ENCODE results near the gene SLC5A6. TPM values are rescaled to one million over a fixed set of nuclear protein-coding genes. Genes with fewer than 3 reads are reported as not detected.

The SLC5A6 gene
- total RNA-seq, 2 donors from 2014 or later, result 17.4 to 34.6 TPM

DNA sequence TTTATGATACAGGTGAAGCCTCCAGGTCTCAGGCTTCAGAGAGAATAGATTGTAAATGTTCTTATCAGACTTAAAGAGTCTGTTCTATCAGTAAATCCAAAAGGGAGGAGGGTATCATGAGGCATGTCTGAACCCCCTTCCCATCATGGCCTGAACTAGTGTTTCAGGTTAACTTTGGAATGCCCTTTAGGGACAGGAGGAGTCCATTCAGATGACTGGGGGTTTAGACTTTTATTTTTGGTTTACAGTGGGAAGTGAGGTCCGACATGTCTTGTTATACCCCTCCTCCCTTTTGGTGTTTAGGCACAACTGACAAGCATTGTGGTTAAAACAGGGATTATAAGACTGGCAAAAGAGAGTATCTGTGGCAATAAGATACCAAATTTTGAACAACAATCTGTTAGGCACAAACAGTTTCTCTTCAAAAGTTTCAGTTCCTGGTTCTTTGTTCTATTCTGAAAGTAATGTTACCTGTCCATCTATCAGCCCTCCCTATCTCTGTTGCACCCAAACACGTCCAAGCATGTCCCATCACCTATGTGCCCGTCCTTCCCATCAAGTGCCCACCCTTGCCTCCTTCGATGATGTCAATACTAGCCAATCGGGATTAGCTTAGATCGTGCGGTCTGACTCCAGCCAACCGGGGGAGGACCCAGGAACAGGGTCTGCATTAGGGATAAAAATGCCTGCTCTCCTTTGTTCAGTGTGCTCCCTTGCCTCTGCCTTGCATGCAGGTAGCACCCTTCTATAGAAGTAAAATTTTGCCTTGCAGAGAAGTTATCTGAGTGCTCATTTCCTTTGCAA is 46.9 kb downstream of the SLC5A6 start:
- intact Hi-C loops (cut with DNase I), result no loop called here

GRCh38 chr2:27162151-27163121 is 49.6 kb downstream of the SLC5A6 start:
- no peak for TF ChIP-seq POLR2A (IDR thresholded peaks at IDR 0.05)
- TF ChIP-seq, protein P1, sequence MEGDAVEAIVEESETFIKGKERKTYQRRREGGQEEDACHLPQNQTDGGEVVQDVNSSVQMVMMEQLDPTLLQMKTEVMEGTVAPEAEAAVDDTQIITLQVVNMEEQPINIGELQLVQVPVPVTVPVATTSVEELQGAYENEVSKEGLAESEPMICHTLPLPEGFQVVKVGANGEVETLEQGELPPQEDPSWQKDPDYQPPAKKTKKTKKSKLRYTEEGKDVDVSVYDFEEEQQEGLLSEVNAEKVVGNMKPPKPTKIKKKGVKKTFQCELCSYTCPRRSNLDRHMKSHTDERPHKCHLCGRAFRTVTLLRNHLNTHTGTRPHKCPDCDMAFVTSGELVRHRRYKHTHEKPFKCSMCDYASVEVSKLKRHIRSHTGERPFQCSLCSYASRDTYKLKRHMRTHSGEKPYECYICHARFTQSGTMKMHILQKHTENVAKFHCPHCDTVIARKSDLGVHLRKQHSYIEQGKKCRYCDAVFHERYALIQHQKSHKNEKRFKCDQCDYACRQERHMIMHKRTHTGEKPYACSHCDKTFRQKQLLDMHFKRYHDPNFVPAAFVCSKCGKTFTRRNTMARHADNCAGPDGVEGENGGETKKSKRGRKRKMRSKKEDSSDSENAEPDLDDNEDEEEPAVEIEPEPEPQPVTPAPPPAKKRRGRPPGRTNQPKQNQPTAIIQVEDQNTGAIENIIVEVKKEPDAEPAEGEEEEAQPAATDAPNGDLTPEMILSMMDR (IDR thresholded peaks at IDR 0.05), result no peak
- Histone ChIP-seq H3K27ac (no peak overlapping the region), H3K36me3 (replicated peaks in 1 of 2; ENCODE audit: insufficient read depth in 1 of 2, low read depth in 2 of 2) (no peaks in the 10 kb centered on the region), H3K9me3 (no peaks in the 10 kb centered on the region), H3K4me3 (no peak overlapping the region), H3K27me3 (no peaks in the 10 kb centered on the region), H3K4me1 (no peaks in the 10 kb centered on the region)
- DNase-seq (no peak), ATAC-seq (no peak)
- 73 to 75% methylated on average over 15 of the region's 15 CpGs for whole genome bisulfite sequencing, 2 donors
- intact Hi-C loops (cut with DNase I), result no loop called here

More for the DNA sequence above, 46.9 kb downstream of the SLC5A6 start:
- Histone ChIP-seq H3K4me1 (peaks cover 5% of the 10 kb centered on the region), H3K4me3 (no peak overlapping the region), H3K27ac (no peak overlapping the region), H3K27me3 (no peaks in the 10 kb centered on the region), H3K9me3 (no peaks in the 10 kb centered on the region), H3K36me3 (replicated peaks in 1 of 2; ENCODE audit: insufficient read depth in 1 of 2, low read depth in 2 of 2) (no peaks in the 10 kb centered on the region)
- DNase-seq (no peak), ATAC-seq (no peak)
- no peak for TF ChIP-seq POLR2A (IDR thresholded peaks at IDR 0.05)
- TF ChIP-seq, protein P1 (IDR thresholded peaks at IDR 0.05), result no peak
- WGBS, 2 donors, result 83% methylated on average over 8 of the region's 8 CpGs

DNA sequence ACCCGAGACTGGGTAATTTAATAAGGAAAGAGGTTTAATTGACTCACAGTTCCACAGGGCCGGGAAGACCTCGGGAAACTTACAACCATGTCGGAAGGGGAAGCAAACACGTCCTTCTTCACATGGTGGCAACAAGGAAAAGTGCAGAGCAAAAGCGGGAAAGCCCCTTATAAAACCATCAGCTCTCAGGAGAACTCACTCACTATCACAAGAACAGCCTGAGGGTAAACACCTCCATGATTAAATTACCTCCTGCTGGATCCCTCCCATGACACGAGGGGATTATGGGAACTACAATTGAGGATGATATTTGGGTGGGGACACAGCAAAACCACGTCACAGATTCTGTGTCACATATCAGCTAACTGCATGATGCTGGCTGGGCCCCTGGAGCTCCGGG is 51.9 kb downstream of the SLC5A6 start:
- Histone ChIP-seq H3K4me3 (no peak overlapping the region), H3K27ac (no peak overlapping the region), H3K36me3 (replicated peaks in 1 of 2; ENCODE audit: insufficient read depth in 1 of 2, low read depth in 2 of 2) (no peaks in the 10 kb centered on the region), H3K27me3 (no peaks in the 10 kb centered on the region), H3K4me1 (no peaks in the 10 kb centered on the region), H3K9me3 (no peaks in the 10 kb centered on the region)
- TF ChIP-seq, protein P1 (IDR thresholded peaks at IDR 0.05), result no peak
- no peak for TF ChIP-seq POLR2A (IDR thresholded peaks at IDR 0.05)
- intact Hi-C loops (cut with DNase I), result no loop called here
- DNase-seq (no peak), ATAC-seq (no peak)
- WGBS, 2 donors, result 72 to 74% methylated on average over 9 of the region's 9 CpGs

DNA sequence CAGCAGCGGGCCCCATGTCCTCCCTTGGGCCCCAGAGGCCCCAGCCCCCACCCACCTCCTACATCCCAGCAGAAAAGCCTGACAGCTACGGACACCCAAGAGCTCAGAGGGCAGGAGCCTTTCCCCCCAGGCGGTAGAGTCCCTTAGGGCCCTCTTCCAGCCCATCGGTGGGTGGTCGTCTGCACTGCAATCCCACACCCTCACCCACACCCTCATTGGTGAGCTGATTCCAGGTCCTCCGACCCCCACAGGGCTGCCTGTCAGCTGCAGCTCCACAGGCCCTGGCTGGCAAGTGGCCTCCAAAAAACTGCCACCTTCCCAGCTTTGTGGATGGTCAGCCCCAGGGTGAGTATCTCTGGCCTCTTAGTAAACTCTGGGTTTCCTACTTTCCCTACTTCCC is 52.8 kb downstream of the SLC5A6 start:
- no peak for ATAC-seq
- H3K27me3 ChIP-seq, result no peaks in the 10 kb centered on the region
- no peak for DNase-seq
- intact Hi-C loops (cut with DNase I), result no loop called here
- no peaks in the 10 kb centered on the region for H3K9me3 ChIP-seq
- TF ChIP-seq POLR2A (IDR thresholded peaks at IDR 0.05), result no peak
- TF ChIP-seq, protein P1 (IDR thresholded peaks at IDR 0.05), result no peak
- no peaks in the 10 kb centered on the region for H3K4me1 ChIP-seq
- H3K36me3 ChIP-seq (replicated peaks in 1 of 2; ENCODE audit: insufficient read depth in 1 of 2, low read depth in 2 of 2), result no peaks in the 10 kb centered on the region
- 57 to 65% methylated on average over 1 to 6 of the region's 6 CpGs for WGBS, 2 donors
- no peak overlapping the region for H3K4me3 ChIP-seq
- no peak overlapping the region for H3K27ac ChIP-seq

All from body of pancreas (tissue), 4 donors.